Left lung (tissue), 10 donors: ENCODE data around the gene CCSER2. TPM values are rescaled to one million over a fixed set of nuclear protein-coding genes. Genes with fewer than 3 reads are reported as not detected.

Experiments
- ATAC-seq: fragments of 200-7000 bp; cut with Tn5 transposase; one replicate; pipeline ENCODE4 v1.9.1; 2020; ENCODE audit warnings: moderate library complexity
- DNase-seq, 4 donors: peaks; one replicate each; pipeline ENCODE4 v3.0.0-alpha.2; 2013 to 2020
- H3K27ac ChIP-seq, 2 donors: fragments of 200-600 bp; sonication (generic) in 1 of 2; one replicate each; pipeline versions ENCODE4 v1.5.0 to v1.8.0; 2020 to 2021
- H3K27me3 ChIP-seq, 2 donors: fragments of 200-600 bp; sonication (generic) in 1 of 2; one replicate each; pipeline versions ENCODE4 v1.5.0 to v1.8.0; 2020 to 2021
- H3K36me3 ChIP-seq, 2 donors: fragments of 200-600 bp; sonication (generic) in 1 of 2; one replicate each; pipeline versions ENCODE4 v1.5.0 to v1.8.0; 2020 to 2021
- H3K4me1 ChIP-seq, 2 donors: fragments of 200-600 bp; one replicate each; pipeline ENCODE4 v1.8.0; 2021
- H3K4me3 ChIP-seq, 2 donors: fragments of 200-600 bp; sonication (generic) in 1 of 2; one replicate each; pipeline versions ENCODE4 v1.5.0 to v1.8.0; 2020 to 2021; ENCODE audit warnings: mild to moderate bottlenecking in 1 of 2
- H3K9me3 ChIP-seq, 2 donors: fragments of 200-600 bp; sonication (generic) in 1 of 2; one replicate each; pipeline versions ENCODE4 v1.5.0 to v1.8.0; 2020 to 2021
- intact Hi-C, 2 donors: fragments of 100-400 bp; cut with DNase I; formaldehyde crosslinking; loops; one replicate each; pipeline versions ENCODE4 v1.11.2 to v1.14.2; 2022
- polyA plus RNA-seq, 6 donors: library from polyadenylated mRNA; unstranded; fragments of 120-200 nt; gene quantifications; one replicate each; pipeline ENCODE4 v1.2.1, GENCODE V29; 2013; ENCODE audit not compliant: insufficient read length in 6 of 6
- total RNA-seq, 2 donors: library from RNA; stranded (reverse); fragmentation: NEBNext Ultra II Directional; extraction: Animal tissue kit (Norgen Biotek cat#: 25700); gene quantifications; one replicate each; pipeline ENCODE4 v1.2.1, GENCODE V29; 2021
- TF ChIP-seq, protein P1 (sequence below), 2 donors: fragments of 200-600 bp; sonication (generic) in 1 of 2; IDR thresholded peaks; one replicate each; pipeline versions ENCODE4 v1.5.0 to v1.8.0; 2021; ENCODE audit warnings: antibody characterized with exemption in 2 of 2
- donor health status: DM: no; HTN: yes; CAD: no.
- donor health status: DM: no; HTN: no; CAD: no.

CCSER2 gene
- total and polyA plus RNA-seq, 8 donors = 32.7 to 65.5 (median 37.9) TPM

DNA sequence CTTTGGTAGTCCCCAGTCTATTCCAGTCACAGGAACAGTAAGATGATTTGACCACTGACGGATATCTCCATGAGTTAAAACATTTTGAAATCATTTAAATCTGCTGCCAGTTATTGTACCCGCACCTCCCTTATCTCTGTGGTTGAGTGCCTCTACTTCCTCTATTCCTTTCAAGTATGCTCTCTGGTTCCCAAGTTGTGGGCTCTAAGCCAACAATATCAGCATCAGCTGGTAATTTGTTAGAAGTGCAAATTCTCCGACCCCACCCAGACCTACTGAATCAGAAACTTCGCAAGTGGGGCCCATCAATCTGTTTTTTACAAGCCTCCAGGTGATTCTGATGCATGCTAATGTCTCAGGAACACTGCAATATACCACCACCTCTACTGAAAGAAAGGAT is 235.5 kb downstream of the CCSER2 start:
- H3K9me3 ChIP-seq = no peaks in the 10 kb centered on the region
- H3K27ac ChIP-seq = no peak overlapping the region
- TF ChIP-seq, protein P1, sequence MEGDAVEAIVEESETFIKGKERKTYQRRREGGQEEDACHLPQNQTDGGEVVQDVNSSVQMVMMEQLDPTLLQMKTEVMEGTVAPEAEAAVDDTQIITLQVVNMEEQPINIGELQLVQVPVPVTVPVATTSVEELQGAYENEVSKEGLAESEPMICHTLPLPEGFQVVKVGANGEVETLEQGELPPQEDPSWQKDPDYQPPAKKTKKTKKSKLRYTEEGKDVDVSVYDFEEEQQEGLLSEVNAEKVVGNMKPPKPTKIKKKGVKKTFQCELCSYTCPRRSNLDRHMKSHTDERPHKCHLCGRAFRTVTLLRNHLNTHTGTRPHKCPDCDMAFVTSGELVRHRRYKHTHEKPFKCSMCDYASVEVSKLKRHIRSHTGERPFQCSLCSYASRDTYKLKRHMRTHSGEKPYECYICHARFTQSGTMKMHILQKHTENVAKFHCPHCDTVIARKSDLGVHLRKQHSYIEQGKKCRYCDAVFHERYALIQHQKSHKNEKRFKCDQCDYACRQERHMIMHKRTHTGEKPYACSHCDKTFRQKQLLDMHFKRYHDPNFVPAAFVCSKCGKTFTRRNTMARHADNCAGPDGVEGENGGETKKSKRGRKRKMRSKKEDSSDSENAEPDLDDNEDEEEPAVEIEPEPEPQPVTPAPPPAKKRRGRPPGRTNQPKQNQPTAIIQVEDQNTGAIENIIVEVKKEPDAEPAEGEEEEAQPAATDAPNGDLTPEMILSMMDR (IDR thresholded peaks at IDR 0.05) = no peak
- H3K4me3 ChIP-seq = no peak overlapping the region
- no peaks in the 10 kb centered on the region for H3K36me3 ChIP-seq
- H3K27me3 ChIP-seq = peaks cover 0 to 18% of the 10 kb centered on the region in 2 donors
- ATAC-seq (peak; percentile 42), DNase-seq (no peak)
- intact Hi-C loops = no loop called here
- H3K4me1 ChIP-seq = no peaks in the 10 kb centered on the region

DNA sequence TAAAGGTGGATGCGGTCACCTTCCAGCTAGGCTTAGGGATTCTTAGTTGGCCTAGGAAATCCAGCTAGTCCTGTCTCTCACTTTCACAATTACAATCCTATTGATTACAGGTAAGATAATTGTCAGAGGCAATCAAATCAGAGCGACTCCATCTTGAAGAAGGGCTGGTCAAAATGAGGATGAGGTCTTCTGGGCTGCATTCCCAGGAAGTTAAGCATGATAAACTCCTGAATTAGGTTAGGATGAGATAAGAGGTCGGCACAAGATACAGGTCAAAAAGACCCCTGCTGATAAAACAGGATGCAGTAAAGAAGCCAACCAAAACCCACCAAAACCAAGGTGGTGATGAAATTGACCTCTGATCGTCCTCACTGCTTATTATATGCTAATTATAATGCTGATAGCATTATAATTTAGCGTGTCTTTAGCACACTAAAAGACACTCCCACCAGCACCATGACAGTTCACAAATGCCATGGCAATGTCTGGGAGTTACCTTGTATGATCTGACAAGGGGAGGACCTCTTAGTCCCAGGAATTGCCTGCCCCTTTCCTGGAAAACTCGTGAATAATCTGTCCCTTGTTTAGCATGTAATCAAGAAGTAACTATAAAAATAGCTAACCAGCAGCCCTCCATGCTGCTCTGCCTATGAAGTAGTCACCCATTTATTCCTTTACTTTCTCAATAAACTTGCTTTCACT is 237.6 kb downstream of the CCSER2 start:
- ATAC-seq (no peak), DNase-seq (no peak)
- Histone ChIP-seq H3K27me3 (peaks cover 0 to 18% of the 10 kb centered on the region in 2 donors), H3K4me3 (no peak overlapping the region), H3K27ac (no peak overlapping the region), H3K36me3 (no peaks in the 10 kb centered on the region), H3K4me1 (no peaks in the 10 kb centered on the region), H3K9me3 (no peaks in the 10 kb centered on the region)
- TF ChIP-seq, protein P1 (IDR thresholded peaks at IDR 0.05) = no peak
- intact Hi-C loops = no loop called here

DNA sequence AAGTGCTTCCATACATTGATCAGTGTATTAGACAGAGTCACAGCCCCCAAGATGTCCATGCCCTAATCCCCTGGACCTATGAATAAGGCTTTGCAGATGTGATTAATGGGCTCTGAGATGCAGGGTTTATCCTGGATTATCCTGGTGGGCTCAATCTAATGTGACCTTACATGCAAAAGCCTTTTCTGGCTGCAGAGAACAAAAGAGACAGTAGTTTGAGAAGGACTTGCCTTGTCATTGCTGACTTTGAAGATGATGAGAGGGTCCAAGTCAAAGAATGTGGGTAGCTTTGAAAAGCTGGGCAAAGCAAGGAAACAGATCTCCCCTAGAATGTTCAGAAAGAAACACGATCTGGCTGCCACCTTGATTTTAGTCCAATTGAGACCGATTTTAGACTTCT is 238.7 kb downstream of the CCSER2 start:
- DNase-seq = no peak
- Histone ChIP-seq H3K27ac (no peak overlapping the region), H3K9me3 (no peaks in the 10 kb centered on the region), H3K4me1 (no peaks in the 10 kb centered on the region), H3K4me3 (no peak overlapping the region), H3K36me3 (no peaks in the 10 kb centered on the region), H3K27me3 (peaks cover 0 to 18% of the 10 kb centered on the region in 2 donors)
- no peak for ATAC-seq
- TF ChIP-seq, protein P1 (IDR thresholded peaks at IDR 0.05) = no peak
- intact Hi-C loops = no loop called here

Other genes starting within 250 kb of the CCSER2 start
- 100 to 1,000 TPM; 130 to 151 TPM for gene GHITM, start 189.1 kb upstream of the CCSER2 start, total RNA-seq
- gene GHITM, start 189.1 kb upstream of the CCSER2 start, polyA plus RNA-seq = 100 to 1,000 TPM; 104 to 126 (median 117) TPM
- gene GPR15LG, start 154.8 kb upstream of the CCSER2 start, total RNA-seq = not detected
- gene GPR15LG, start 154.8 kb upstream of the CCSER2 start, polyA plus RNA-seq = not detected
- under 1 TPM; 0.38 to 0.94 TPM for gene CDHR1, start 134.1 kb upstream of the CCSER2 start, total RNA-seq
- under 1 TPM; 0.10 to 0.34 (median 0.28) TPM for gene CDHR1, start 134.1 kb upstream of the CCSER2 start, polyA plus RNA-seq
- gene LRIT2, start 103.0 kb upstream of the CCSER2 start, total RNA-seq = not detected
- not detected for gene LRIT2, start 103.0 kb upstream of the CCSER2 start, polyA plus RNA-seq
- gene LRIT1, start 87.0 kb upstream of the CCSER2 start, total RNA-seq = not detected
- gene LRIT1, start 87.0 kb upstream of the CCSER2 start, polyA plus RNA-seq = not detected
- gene RGR, start 83.5 kb upstream of the CCSER2 start, total RNA-seq = not detected
- under 1 TPM in 2 of 6 donors, not detected in 4; 0.26 to 0.27 TPM for gene RGR, start 83.5 kb upstream of the CCSER2 start, polyA plus RNA-seq